ENCODE data around the gene NKX3-2. TPM values are rescaled to one million over a fixed set of nuclear protein-coding genes. Genes with fewer than 3 reads are reported as not detected.

The NKX3-2 gene
- total and polyA plus RNA-seq, 9 of the 15 experiments (the other 6 are each of a cell fraction or from before 2014, with no cell fraction given), result 0.03 to 0.81 (median 0.27) TPM; not detected in 1

DNA sequence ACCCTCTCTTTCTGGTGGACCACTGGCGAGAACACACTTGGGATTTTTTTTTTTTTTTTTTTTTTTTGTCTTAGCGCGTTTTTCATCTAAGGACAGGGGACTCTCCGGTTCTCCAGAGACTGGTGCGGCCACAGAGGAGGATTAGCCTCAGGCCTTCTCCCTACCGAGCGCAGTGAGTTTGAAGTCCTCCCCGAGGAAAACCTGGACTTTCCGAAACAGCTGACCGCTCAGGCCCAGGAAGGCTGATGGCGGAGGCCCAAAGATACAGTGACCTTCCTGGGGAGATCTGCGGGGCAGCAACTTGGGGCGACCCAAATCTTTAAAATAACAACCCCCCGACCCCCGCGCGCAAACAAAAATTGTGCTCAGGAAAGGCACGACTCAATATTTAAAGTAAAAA, 9.2 kb downstream of the NKX3-2 start (continued):
- TF ChIP-seq RBBP5 (IDR thresholded peaks at IDR 0.05; ENCODE audit: borderline replicate concordance, insufficient read depth, low read length, poor library complexity, severe bottlenecking), result no peak

GRCh38 chr4:13534344-13535063, 9.8 kb downstream of the NKX3-2 start:
- BruUV-seq (replicated peaks), result no TSS peak

More at GRCh38 chr4:13534344-13535063, 9.8 kb downstream of the NKX3-2 start:
- Histone ChIP-seq H3K4me3 (no peak overlapping the region), H3K9me3 (replicated peaks; ENCODE audit: control insufficient read depth, insufficient read depth, low read depth, low read length) (no peaks in the 10 kb centered on the region), H3K4me1 (replicated peaks in 1 of 2; ENCODE audit: control insufficient read depth in 2 of 2, insufficient read depth in 2 of 2, low read length in 2 of 2) (peaks cover 10 to 21% of the 10 kb centered on the region in 2 experiments; a peak in 3 of 5 replicates), H3K9ac (ENCODE audit: insufficient read depth in 1 of 2, low read depth in 2 of 2, low read length in 2 of 2) (no peak overlapping the region), H2AFZ (ENCODE audit: low read depth, low read length) (no peak overlapping the region), H3K9me1 (ENCODE audit: control insufficient read depth, insufficient read depth, low read length) (no peaks in the 10 kb centered on the region), H3K79me2 (ENCODE audit: control insufficient read depth, insufficient read depth, low read length) (no peaks in the 10 kb centered on the region), H3K27me3 (ENCODE audit: control insufficient read depth in 2 of 2, insufficient read depth in 2 of 2, low read length in 2 of 2) (peaks cover 39 to 63% of the 10 kb centered on the region in 2 experiments), H4K20me1 (replicated peaks; ENCODE audit: control insufficient read depth, insufficient read depth, low read length) (no peaks in the 10 kb centered on the region; the same call in 1 of the 2 replicates), H3K4me2 (ENCODE audit: insufficient read depth, low read length) (no peak overlapping the region), H3K36me3 (ENCODE audit: control insufficient read depth, insufficient read depth, low read length) (no peaks in the 10 kb centered on the region), H3K27ac (ENCODE audit: extremely low read depth, low read depth, low read length) (no peak overlapping the region)
- in situ Hi-C loops (cut with MboI), result no loop called here
- no peak for FAIRE-seq
- ChIA-PET CTCF (ENCODE audit: low intra/inter-chr PET ratio) (no interaction called here), POLR2A (interaction anchor here (0.7 kb wide), 1 partner anchor 23 kb away, joined by 4 read pairs; no protein-coding TSS in a partner anchor)
- intact Hi-C loops (cut with micrococcal nuclease), result loop anchor here (5.0 kb wide), 1 partner anchor 167 kb away; no protein-coding TSS in a partner anchor
- peak in 1 of 4 experiments; percentile 7 for DNase-seq (ENCODE audit: extremely low read depth in 1 of 4, low spot score in 3 of 4)
- no peak for ATAC-seq
- TF ChIP-seq ZBTB1 (CRISPR knock-in tag; IDR thresholded peaks at IDR 0.05; ENCODE audit: borderline replicate concordance, low read depth) (no peak), RBBP5 (IDR thresholded peaks at IDR 0.05; ENCODE audit: borderline replicate concordance, insufficient read depth, low read length, poor library complexity, severe bottlenecking) (no peak), HNRNPH1 (optimal IDR thresholded peaks at IDR 0.05; ENCODE audit: low read depth, low read length) (no peak), ZNF253 (CRISPR knock-in tag; conservative IDR thresholded peaks at IDR 0.05) (no peak), POLR3A (IDR thresholded peaks at IDR 0.05; ENCODE audit: borderline replicate concordance, extremely low read depth, insufficient read depth, insufficient read length) (no peak), RREB1 (CRISPR knock-in tag; IDR thresholded peaks at IDR 0.05) (no peak), MAX (CRISPR knock-in tag; IDR thresholded peaks at IDR 0.05) (no peak), HIVEP1 (CRISPR knock-in tag; IDR thresholded peaks at IDR 0.05) (no peak)
- TF ChIP-seq, protein P1, sequence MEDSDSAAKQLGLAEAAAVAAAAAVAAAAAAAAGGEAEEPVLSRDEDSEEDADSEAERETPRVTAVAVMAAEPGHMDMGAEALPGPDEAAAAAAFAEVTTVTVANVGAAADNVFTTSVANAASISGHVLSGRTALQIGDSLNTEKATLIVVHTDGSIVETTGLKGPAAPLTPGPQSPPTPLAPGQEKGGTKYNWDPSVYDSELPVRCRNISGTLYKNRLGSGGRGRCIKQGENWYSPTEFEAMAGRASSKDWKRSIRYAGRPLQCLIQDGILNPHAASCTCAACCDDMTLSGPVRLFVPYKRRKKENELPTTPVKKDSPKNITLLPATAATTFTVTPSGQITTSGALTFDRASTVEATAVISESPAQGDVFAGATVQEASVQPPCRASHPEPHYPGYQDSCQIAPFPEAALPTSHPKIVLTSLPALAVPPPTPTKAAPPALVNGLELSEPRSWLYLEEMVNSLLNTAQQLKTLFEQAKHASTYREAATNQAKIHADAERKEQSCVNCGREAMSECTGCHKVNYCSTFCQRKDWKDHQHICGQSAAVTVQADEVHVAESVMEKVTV (CRISPR knock-in tag; IDR thresholded peaks at IDR 0.05), result no peak
- WGBS (ENCODE audit: insufficient coverage, low coverage, missing lambda C conversion rate), result 34% methylated on average over 28 of the region's 32 CpGs
